Measurements from ENCODE around the gene FGF12.

Gene FGF12

GRCh38 chr3:192339214-192339613, 388.1 kb downstream of the FGF12 start:
- DNase-seq (ENCODE audit: low spot score) = no peak

- DNase-seq (ENCODE audit: low spot score) = no peak
Observed at GRCh38 chr3:192336286-192336685, 391.1 kb downstream of the FGF12 start.

- DNase-seq (ENCODE audit: low spot score) = no peak
Observed at GRCh38 chr3:192332386-192333291, 394.7 kb downstream of the FGF12 start.

GRCh38 chr3:192331749-192332385, 395.5 kb downstream of the FGF12 start:
- no peak for DNase-seq (ENCODE audit: low spot score)

GRCh38 chr3:192326656-192327055, 400.7 kb downstream of the FGF12 start:
- no peak for DNase-seq (ENCODE audit: low spot score)

GRCh38 chr3:192317564-192317963, 409.8 kb downstream of the FGF12 start:
- DNase-seq (ENCODE audit: low spot score) = no peak

GRCh38 chr3:192313605-192314004, 413.7 kb downstream of the FGF12 start:
- no peak for DNase-seq (ENCODE audit: low spot score)

GRCh38 chr3:192307631-192308030, 419.7 kb downstream of the FGF12 start:
- DNase-seq (ENCODE audit: low spot score) = no peak

GRCh38 chr3:192303235-192303634, 424.1 kb downstream of the FGF12 start:
- no peak for DNase-seq (ENCODE audit: low spot score)

- no peak for DNase-seq (ENCODE audit: low spot score)
Observed at GRCh38 chr3:192302721-192303120, 424.6 kb downstream of the FGF12 start.

GRCh38 chr3:192299921-192300320, 427.4 kb downstream of the FGF12 start:
- DNase-seq (ENCODE audit: low spot score) = no peak

- no peak for DNase-seq (ENCODE audit: low spot score)
Observed at GRCh38 chr3:192296845-192297244, 430.5 kb downstream of the FGF12 start.

- DNase-seq (ENCODE audit: low spot score) = no peak
Observed at GRCh38 chr3:192284443-192285072, 442.8 kb downstream of the FGF12 start.

- no peak for DNase-seq (ENCODE audit: low spot score)
Observed at GRCh38 chr3:192281207-192281880, 446.0 kb downstream of the FGF12 start.

GRCh38 chr3:192279664-192280063, 447.7 kb downstream of the FGF12 start:
- no peak for DNase-seq (ENCODE audit: low spot score)

GRCh38 chr3:192277477-192277876, 449.9 kb downstream of the FGF12 start:
- DNase-seq (ENCODE audit: low spot score) = no peak

GRCh38 chr3:192275741-192276355, 451.5 kb downstream of the FGF12 start:
- DNase-seq (ENCODE audit: low spot score) = no peak

GRCh38 chr3:192273697-192274010, 453.7 kb downstream of the FGF12 start:
- no peak for DNase-seq (ENCODE audit: low spot score)

- no peak for DNase-seq (ENCODE audit: low spot score)
Observed at GRCh38 chr3:192273001-192273696, 454.2 kb downstream of the FGF12 start.

- no peak for DNase-seq (ENCODE audit: low spot score)
Observed at GRCh38 chr3:192262001-192262400, 465.3 kb downstream of the FGF12 start.

GRCh38 chr3:192261135-192261534, 466.2 kb downstream of the FGF12 start:
- DNase-seq (ENCODE audit: low spot score) = no peak

Data from left forelimb (tissue), 1 donor.